GM12891 (cell line): ENCODE results near the gene PRKACA.
"Not testable (repeated sequence)": the region's sequence is repeated elsewhere in the genome, so short reads cannot be mapped to it uniquely, and the experiment has no call there.

Experiments
- DNase-seq: peaks from one replicate; pipeline ENCODE4 v3.0.0; 2011; ENCODE audit warnings: low spot score; ENCODE audit not compliant: insufficient read length
- FAIRE-seq: peaks from 2 replicates; lab custom pipeline; 2011; peaks lifted over from hg19 to GRCh38; lab: Jason Lieb, UNC
- PAX5 ChIP-seq: IDR thresholded peaks from 2 replicates; pipeline ENCODE4 v1.6.1; 2011; ENCODE audit warnings: low read length, moderate library complexity, mild to moderate bottlenecking; ENCODE audit not compliant: insufficient read depth, severe bottlenecking
- POLR2A ChIP-seq: IDR thresholded peaks from 2 replicates; pipeline ENCODE4 v1.6.1; 2011; ENCODE audit warnings: low read depth, low read length, control low read depth
- POLR2AphosphoS5 ChIP-seq: IDR thresholded peaks from 2 replicates; pipeline ENCODE4 v1.6.1; 2011; ENCODE audit warnings: low read depth, low read length, control low read depth
- POU2F2 ChIP-seq: IDR thresholded peaks from 2 replicates; pipeline ENCODE4 v1.6.1; 2011; ENCODE audit warnings: low read depth, mild to moderate bottlenecking, control low read depth, low read length, moderate library complexity
- SPI1 ChIP-seq: IDR thresholded peaks from 2 replicates; pipeline ENCODE4 v1.6.1; 2011; ENCODE audit warnings: low read depth, low read length, control low read depth
- TAF1 ChIP-seq: IDR thresholded peaks from 2 replicates; pipeline ENCODE4 v1.6.1; 2011; ENCODE audit warnings: low read depth, low read length, control low read depth

Gene PRKACA

DNA sequence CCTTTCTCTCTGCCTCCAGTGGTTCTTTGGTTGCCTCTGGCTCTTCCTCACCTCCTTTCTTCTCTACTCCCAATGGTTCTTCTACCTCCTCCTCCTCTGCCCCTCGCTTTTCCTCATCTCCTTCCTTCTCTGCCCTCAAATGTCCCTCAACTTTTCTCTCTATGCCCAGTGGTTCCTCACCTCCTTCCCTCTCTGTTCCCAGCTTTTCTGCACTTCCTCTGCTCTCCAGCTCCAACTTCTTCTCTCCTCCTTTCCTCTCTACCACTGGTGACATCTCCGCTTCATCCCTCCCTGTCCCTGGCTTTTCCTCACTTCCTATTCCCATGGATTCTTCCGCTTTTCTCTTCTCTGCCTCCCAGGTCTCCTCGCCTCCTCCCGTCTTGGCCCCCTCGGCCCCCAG lies 63.5 kb downstream of the PRKACA start:
- DNase-seq (no peak), FAIRE-seq (no peak)
- TF ChIP-seq SPI1 (no peak), POLR2AphosphoS5 (no peak), PAX5 (no peak), POU2F2 (no peak)

DNA sequence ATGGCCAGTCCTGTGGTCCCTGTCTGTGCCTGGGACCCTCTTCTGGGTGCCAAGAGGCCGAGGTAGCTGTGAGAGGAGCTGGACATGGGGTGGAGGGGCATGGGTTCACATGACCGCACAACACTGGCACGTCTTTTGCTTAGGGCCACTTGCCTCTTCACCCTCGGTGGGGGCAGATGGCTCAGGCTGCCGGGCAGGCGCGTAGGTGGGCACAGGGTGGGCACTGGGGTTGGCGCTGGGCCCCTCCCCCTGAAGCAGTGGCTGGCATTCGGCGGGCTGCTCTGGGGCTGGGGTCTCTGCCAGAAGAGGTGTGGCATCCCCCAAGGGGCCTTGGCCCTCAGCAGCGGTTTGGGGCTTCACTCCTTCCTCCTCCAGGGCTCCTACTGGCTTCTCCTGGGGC lies 64.1 kb downstream of the PRKACA start:
- DNase-seq = no peak

DNA sequence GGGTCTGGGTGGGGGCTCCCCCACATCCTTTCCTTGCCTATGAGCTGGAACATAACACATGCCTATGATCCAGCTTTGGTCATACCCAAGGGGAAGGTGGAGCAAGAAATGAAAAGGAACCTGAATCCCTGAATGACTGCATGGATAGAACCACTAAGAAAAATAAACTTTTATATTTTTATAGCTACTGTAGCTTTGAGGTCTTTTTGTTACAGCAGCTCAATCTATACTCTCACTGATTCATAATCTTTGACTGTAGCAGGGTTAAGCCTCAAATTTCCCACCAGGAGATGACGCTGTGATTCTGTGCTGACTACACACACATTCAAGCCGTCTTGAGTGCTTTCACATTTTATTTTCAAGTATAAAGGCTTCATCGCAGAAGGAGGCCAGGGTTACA lies 64.5 kb downstream of the PRKACA start:
- no peak for TF ChIP-seq SPI1
- TF ChIP-seq POLR2A = no peak
- TF ChIP-seq POU2F2 = no peak
- no peak for TF ChIP-seq POLR2AphosphoS5
- TF ChIP-seq TAF1 = no peak
- TF ChIP-seq PAX5 = no peak
- no peak for DNase-seq
- FAIRE-seq = no peak

More for the DNA sequence above, 64.1 kb downstream of the PRKACA start:
- FAIRE-seq = no peak
- TF ChIP-seq POU2F2 = no peak
- TF ChIP-seq POLR2AphosphoS5 = 0 out of 2 replicates have a peak, but pooled peaks have one; percentile 6
- TF ChIP-seq POLR2A = peak; percentile 18; the same call in 1 of the 2 replicates
- TF ChIP-seq PAX5 = no peak
- TF ChIP-seq TAF1 = no peak
- TF ChIP-seq SPI1 = no peak

DNA sequence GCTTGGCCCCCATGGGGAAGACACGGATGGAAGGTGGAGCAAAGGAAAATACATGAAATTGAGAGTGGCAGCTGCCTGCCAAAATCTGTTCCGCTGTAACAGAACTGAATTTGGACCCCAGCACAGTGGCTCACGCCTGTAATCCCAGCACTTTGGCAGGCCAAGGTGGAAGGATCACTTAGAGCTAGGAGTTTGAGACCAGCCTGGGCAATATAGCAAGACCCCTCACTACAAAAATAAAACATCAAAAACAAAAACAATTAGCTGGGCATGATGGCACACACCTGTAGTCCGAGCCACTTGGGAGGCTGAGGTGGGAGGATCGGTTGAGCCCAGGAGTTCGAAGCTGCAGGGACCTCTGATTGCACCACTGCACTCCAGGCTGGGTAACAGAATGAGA lies 65.1 kb downstream of the PRKACA start:
- no peak for FAIRE-seq
- TF ChIP-seq POLR2AphosphoS5 (no peak), POLR2A (no peak), PAX5 (no peak), SPI1 (no peak)
- no peak for DNase-seq

DNA sequence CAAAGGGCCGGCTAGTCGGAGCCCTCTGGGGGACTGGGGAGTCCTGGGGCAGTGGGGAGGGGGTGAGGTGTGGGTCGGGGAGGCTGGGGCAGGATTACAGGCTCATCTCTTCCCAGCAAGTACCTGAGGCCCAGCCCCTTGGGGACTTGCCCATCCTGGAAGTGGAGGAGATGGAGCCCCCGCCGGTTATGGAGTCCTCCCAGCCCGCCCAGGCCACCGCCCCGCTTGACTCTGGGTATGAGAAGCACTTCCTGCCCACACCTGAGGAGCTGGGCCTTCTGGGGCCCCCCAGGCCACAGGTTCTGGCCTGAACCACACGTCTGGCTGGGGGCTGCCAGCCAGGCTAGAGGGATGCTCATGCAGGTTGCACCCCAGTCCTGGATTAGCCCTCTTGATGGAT lies 65.6 kb downstream of the PRKACA start:
- DNase-seq (no peak), FAIRE-seq (no peak)
- TF ChIP-seq POU2F2 (no peak), TAF1 (no peak), SPI1 (no peak), PAX5 (no peak), POLR2A (no peak), POLR2AphosphoS5 (no peak)

DNA sequence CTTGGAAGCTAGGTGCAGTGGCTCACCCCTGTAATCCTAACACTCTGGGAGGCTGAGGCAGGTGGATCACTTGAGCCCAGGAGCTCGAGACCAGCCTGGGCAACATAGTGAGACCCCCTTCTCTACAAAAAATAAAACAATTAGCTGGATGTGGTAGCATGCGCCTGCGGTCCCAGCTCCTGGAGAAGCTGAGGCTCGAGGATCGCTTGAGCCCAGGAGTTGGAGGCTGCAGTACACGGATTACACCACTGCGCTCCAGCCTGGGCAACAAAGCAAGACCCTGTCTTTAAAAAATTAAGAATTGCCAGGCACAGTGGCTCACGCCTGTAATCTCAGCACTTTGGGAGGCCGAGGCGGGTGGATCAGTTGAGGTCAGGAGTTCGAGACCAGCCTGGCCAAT lies 66.6 kb downstream of the PRKACA start:
- not testable (repeated sequence) for FAIRE-seq, DNase-seq

DNA sequence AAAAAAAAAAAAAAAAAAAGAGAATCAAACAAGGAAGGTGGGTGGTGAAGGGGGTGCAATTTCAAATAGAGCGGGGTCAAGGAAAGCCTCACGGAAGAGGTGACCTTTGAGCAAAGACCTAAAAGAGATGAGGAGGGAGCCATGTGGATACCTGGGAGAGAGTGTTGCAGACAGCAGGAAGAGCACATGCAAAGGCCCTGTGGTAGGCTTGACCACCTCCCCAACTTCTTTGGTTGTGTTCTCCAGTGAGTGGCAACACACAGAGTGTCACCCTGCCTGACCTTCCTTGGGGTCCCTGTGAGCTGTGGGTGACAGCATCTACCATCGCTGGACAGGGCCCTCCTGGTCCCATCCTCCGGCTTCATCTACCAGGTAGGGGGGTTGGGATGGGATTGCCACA lies 67.0 kb downstream of the PRKACA start:
- FAIRE-seq = no peak
- DNase-seq = no peak
- TF ChIP-seq POLR2AphosphoS5 = no peak
- no peak for TF ChIP-seq PAX5
- no peak for TF ChIP-seq SPI1
- TF ChIP-seq POLR2A = no peak
- TF ChIP-seq POU2F2 = no peak
- TF ChIP-seq TAF1 = no peak

DNA sequence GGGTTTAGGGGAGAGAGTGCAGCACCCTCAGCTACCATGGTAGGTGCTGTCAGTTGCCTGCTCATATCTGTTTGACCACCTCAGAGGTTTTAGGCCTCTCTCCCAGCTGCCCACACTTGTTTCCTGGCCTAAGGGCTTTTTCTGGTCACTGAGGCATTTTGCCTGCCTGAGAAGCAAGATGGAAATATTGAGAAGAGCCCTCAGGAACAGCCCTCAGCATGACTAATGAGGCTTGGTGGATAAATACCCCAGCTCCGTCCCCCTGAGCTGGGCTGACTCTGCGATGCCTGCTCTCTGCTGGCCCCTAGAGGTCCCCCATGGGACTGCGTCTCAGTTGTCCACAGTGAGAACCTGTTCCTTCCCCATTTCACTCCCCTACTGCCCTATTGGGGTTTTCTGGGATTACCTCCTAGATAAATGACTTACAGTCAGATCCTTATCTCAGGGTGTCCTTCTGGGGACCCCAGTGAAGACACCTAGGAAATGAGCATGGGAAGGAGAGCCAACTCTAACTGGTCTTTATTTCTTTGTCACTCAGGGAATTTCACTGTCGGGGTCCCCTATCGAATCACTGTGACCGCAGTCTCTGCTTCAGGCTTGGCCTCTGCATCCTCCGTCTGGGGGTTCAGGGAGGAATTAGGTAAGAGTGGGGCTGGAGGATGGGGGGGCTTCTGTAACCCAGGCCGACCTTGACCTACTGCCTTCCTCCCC lies 69.0 kb downstream of the PRKACA start:
- TF ChIP-seq PAX5 (no peak), POLR2AphosphoS5 (no peak), SPI1 (no peak)
- DNase-seq (peak; percentile 71), FAIRE-seq (peak; percentile 70)

DNA sequence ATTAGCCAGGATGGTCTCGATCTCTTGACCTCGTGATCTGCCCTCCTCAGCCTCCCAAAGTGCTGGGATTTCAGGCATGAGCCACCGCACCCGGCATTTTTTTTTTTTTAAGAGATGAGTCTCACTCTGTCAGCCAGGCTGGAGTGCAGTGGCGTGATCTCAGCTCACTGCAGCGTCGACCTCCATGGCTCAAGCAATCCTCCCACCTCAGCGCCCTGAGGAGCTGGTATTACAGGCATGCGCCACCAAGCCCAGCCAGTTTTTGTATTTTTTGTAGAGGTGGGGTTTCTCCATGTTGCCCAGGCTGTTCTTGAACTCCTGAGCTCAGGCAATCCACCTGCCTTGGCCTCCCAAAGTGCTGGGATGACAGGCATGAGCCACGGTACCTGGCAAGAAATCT lies 69.7 kb downstream of the PRKACA start:
- DNase-seq, FAIRE-seq: not testable (repeated sequence)

DNA sequence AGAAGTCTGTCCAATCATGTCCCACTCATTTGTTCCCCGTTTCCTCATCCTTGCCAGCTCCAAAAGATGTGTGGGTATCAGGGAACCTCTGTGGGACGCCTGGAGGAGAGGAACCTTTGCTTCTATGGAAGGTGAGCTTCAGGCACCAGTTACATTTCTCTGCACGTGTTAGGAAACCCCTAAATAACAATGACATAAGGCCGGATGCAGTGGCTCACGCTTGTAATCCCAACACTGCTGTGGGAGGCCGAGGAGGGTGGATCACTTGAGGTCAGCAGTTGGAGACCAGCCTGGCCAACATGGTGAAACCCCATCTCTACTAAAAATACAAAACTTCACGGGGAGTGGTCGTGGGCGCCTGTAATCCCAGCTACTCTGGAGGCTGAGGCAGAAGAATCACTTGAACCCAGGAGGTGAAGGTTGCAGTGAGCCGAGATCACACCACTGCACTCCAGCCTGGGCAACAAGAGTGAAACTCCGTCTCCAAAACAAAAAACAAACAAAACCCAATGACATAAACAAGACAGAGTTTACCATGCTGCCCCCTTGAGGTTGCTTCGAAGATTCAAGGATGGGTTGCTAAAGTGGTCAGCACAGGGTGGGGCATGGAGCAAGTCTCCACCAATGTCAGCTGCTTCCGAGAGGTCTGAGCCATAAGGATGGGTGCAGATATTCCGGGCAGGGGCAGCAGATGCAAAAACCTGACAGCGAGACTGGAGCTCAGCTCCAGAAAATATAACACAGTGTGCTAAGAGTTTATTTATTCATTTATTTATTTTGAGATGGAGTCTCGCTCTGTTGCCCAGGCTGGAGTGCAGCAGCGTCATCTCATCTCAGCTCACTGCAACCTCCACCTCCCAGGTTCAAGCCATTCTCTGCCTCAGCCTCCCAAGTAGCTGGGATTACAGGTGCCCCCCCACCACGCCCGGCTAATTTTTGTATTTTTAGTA lies 74.6 kb downstream of the PRKACA start:
- not testable (repeated sequence) for DNase-seq
- FAIRE-seq = peak; percentile 87

More for the DNA sequence above, 74.6 kb downstream of the PRKACA start:
- TF ChIP-seq POU2F2 (peak; percentile 34; the same call in 1 of the 2 replicates), TAF1 (0 out of 2 replicates have a peak, but pooled peaks have one; percentile 16)
